SK-N-SH (cell line): Measurements from ENCODE around the gene PLCB1. TPM values are rescaled to one million over a fixed set of nuclear protein-coding genes. Genes with fewer than 3 reads are reported as not detected.

Experiments used
- CTCF ChIA-PET: fragments of 300-600, 350-600 bp; formaldehyde crosslinking; extraction: SDS; loops from one replicate; lab custom pipeline; 2021; lab: Yijun Ruan, JAX
- POLR2A ChIA-PET: fragments of 350-600 bp; sonication (Branson Sonifier 250); formaldehyde crosslinking; extraction: SDS; loops from one replicate; lab custom pipeline; 2020; ENCODE audit warnings: antibody characterized with exemption, inconsistent platforms; lab: Yijun Ruan, JAX
- DNase-seq: peaks from one replicate; pipeline ENCODE4 v3.0.0; 2012
- H2AFZ ChIP-seq: fragments of 200-600 bp; sonication (generic); 2 replicates; pipeline ENCODE4 v1.8.1; 2016; ENCODE audit warnings: antibody characterized with exemption, mild to moderate bottlenecking, low read depth
- H3F3A ChIP-seq: fragments of 200-600 bp; sonication (generic); replicated peaks from 2 replicates; pipeline ENCODE3; 2016; ENCODE audit warnings: antibody characterized with exemption, mild to moderate bottlenecking; ENCODE audit not compliant: insufficient read depth
- H3K27ac ChIP-seq, 2 experiments: fragments of 200-500 bp in 1 of 2; fragments of 200-600 bp in 1 of 2; sonication (Bioruptor generic) in 1 of 2; sonication (generic), shearing (Covaris generic) in 1 of 2; 2 replicates each; pipeline versions ENCODE4 v1.5.1 to v1.6.1; 2014 to 2016; ENCODE audit warnings: low read depth in 2 of 2, inconsistent platforms in 1 of 2, low read length in 1 of 2, mild to moderate bottlenecking in 1 of 2, mixed read lengths in 1 of 2
- H3K27me3 ChIP-seq: fragments of 200-600 bp; sonication (generic), shearing (Covaris generic); 2 replicates; pipeline ENCODE4 v1.6.1; 2016; ENCODE audit warnings: mixed run types; ENCODE audit not compliant: insufficient read depth
- H3K36me3 ChIP-seq, 2 experiments: fragments of 200-500 bp in 1 of 2; fragments of 200-600 bp in 1 of 2; sonication (Bioruptor generic) in 1 of 2; sonication (generic) in 1 of 2; replicated peaks in 1 of 2; 2 replicates each; pipeline versions ENCODE3 to v1.5.1; 2014 to 2016; ENCODE audit warnings: low read length in 1 of 2, mild to moderate bottlenecking in 1 of 2; ENCODE audit not compliant: insufficient read depth in 2 of 2, control insufficient read depth in 1 of 2
- H3K4me1 ChIP-seq, 2 experiments: fragments of 200-500 bp in 1 of 2; fragments of 200-600 bp in 1 of 2; sonication (Bioruptor generic) in 1 of 2; sonication (generic), shearing (Covaris generic) in 1 of 2; 2 replicates each; pipeline versions ENCODE4 v1.5.1 to v1.6.1; 2014 to 2016; ENCODE audit warnings: low read depth in 1 of 2, low read length in 1 of 2, mixed run types in 1 of 2; ENCODE audit not compliant: insufficient read depth in 2 of 2, control insufficient read depth in 1 of 2
- H3K4me2 ChIP-seq: fragments of 200-600 bp; sonication (generic), shearing (Covaris generic); 2 replicates; pipeline ENCODE4 v1.6.1; 2017; ENCODE audit warnings: mixed run types
- H3K4me3 ChIP-seq, 2 experiments: fragments of 200-500 bp in 1 of 2; fragments of 200-600 bp in 1 of 2; sonication (Bioruptor generic) in 1 of 2; sonication (generic), shearing (Covaris generic) in 1 of 2; 2 replicates each; pipeline versions ENCODE4 v1.5.1 to v1.8.1; 2014 to 2016; ENCODE audit warnings: low read depth in 2 of 2, inconsistent platforms in 1 of 2, low read length in 1 of 2, mild to moderate bottlenecking in 1 of 2, mixed read lengths in 1 of 2, moderate library complexity in 1 of 2
- H3K79me2 ChIP-seq: fragments of 200-600 bp; sonication (generic); 2 replicates; pipeline ENCODE4 v1.8.1; 2017; ENCODE audit warnings: mild to moderate bottlenecking; ENCODE audit not compliant: insufficient read depth
- H3K9ac ChIP-seq: fragments of 200-600 bp; sonication (generic); 2 replicates; pipeline ENCODE4 v1.6.1; 2017; ENCODE audit warnings: mixed run types
- H3K9me2 ChIP-seq: fragments of 200-600 bp; sonication (generic); 2 replicates; pipeline ENCODE4 v1.6.1; 2017; ENCODE audit warnings: mixed run types
- H3K9me3 ChIP-seq: fragments of 200-600 bp; sonication (generic); 2 replicates; pipeline ENCODE4 v1.6.1; 2017; ENCODE audit warnings: mixed run types, mild to moderate bottlenecking, moderate library complexity
- H4K20me1 ChIP-seq: fragments of 200-600 bp; sonication (generic); 2 replicates; pipeline ENCODE4 v1.6.1; 2017; ENCODE audit warnings: mild to moderate bottlenecking, mixed run types; ENCODE audit not compliant: insufficient read depth
- EP300 ChIP-seq, 2 experiments: IDR thresholded peaks; 2 replicates each; pipeline versions ENCODE4 v1.4.0 to v1.6.1; 2012; ENCODE audit warnings: borderline replicate concordance in 1 of 2, low read depth in 1 of 2, low read length in 1 of 2
- FOSL2 ChIP-seq: IDR thresholded peaks from 2 replicates; pipeline ENCODE4 v1.4.0; 2012; ENCODE audit warnings: low read depth, mild to moderate bottlenecking, moderate library complexity, borderline replicate concordance
- FOXJ3 ChIP-seq: sonication (generic); formaldehyde crosslinking; IDR thresholded peaks from 2 replicates; pipeline ENCODE4 v1.5.1; 2020; ENCODE audit warnings: mild to moderate bottlenecking, missing genetic modification reagents
- GATA2 ChIP-seq: sonication (generic); formaldehyde crosslinking; IDR thresholded peaks from 2 replicates; pipeline ENCODE4 v1.5.0; 2020; ENCODE audit warnings: mild to moderate bottlenecking, missing genetic modification reagents
- MXI1 ChIP-seq: IDR thresholded peaks from 2 replicates; pipeline ENCODE4 v1.6.1; 2012; ENCODE audit warnings: mild to moderate bottlenecking, low read depth, low read length, improper control_type of control experiment
- SIN3A ChIP-seq: IDR thresholded peaks from 2 replicates; pipeline ENCODE4 v1.6.1; 2012; ENCODE audit warnings: low read depth, mild to moderate bottlenecking, low read length, moderate library complexity, borderline replicate concordance
- SMC3 ChIP-seq: IDR thresholded peaks from 2 replicates; pipeline ENCODE4 v1.6.1; 2012; ENCODE audit warnings: low read depth, low read length, improper control_type of control experiment
- TAF1 ChIP-seq: IDR thresholded peaks from 2 replicates; pipeline ENCODE4 v1.6.1; 2012; ENCODE audit warnings: low read depth, mild to moderate bottlenecking, low read length, moderate library complexity, borderline replicate concordance
- YY1 ChIP-seq: IDR thresholded peaks from 2 replicates; pipeline ENCODE4 v1.4.0; 2012; ENCODE audit warnings: low read depth, mild to moderate bottlenecking
- WGBS: methylation state at CpG from one replicate; pipeline ENCODE4 v1.1.6; 2017; ENCODE audit warnings: low lambda C conversion rate; 5-methylcytosine and 5-hydroxymethylcytosine counted together
- polyA plus RNA-seq, 3 experiments: library from polyadenylated mRNA; depleted of rRNA; stranded (reverse); fragments of >200 nt; gene quantifications; 2 replicates each; pipeline ENCODE4 v1.2.3, GENCODE V29; 2012
- TF ChIP-seq, protein P1 (sequence below): IDR thresholded peaks from 2 replicates; pipeline ENCODE4; 2012
- TF ChIP-seq, protein P2 (sequence below): IDR thresholded peaks from 2 replicates; pipeline ENCODE4 v1.4.0; 2012; ENCODE audit warnings: low read depth
- TF ChIP-seq, protein P3 (sequence below): fragments of 150-350 bp; IDR thresholded peaks from 2 replicates; pipeline ENCODE4 v1.6.1; 2016; ENCODE audit warnings: mild to moderate bottlenecking, low read depth, low read length
- TF ChIP-seq, protein P4 (sequence below): IDR thresholded peaks from 2 replicates; pipeline ENCODE4 v1.6.1; 2012; ENCODE audit warnings: mild to moderate bottlenecking, low read depth, low read length, moderate library complexity

Gene PLCB1
- polyA plus RNA-seq, 1 of the 3 experiments (the other 2 are of a cell fraction), result 10.5 TPM

DNA sequence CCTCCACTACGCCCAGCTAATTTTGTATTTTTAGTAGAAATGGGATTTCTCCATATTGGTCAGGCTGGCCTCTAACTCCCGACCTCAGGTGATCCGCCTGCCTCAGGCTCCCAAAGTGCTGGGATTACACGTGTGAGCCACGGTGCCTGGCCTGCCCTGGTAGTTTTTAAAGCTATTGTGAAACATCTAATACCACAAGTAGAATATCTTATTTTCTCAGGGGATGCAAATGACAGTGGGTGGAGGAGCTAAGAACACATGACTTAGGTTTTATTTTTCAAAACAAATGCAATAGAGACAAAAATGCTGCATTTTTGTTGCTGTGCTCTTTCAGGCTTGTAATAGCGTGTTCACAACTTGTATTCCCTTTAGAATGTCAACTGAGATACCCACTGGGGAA is 671.9 kb downstream of the PLCB1 start:
- no peak overlapping the region for H3K4me3 ChIP-seq
- H3K9me3 ChIP-seq, result no peaks in the 10 kb centered on the region
- peaks cover 4 to 6% of the 10 kb centered on the region in 2 experiments for H3K36me3 ChIP-seq
- DNase-seq, result no peak
- 94% methylated on average over 6 of the region's 6 CpGs for WGBS
- no peaks in the 10 kb centered on the region for H3K79me2 ChIP-seq
- no peak overlapping the region for H2AFZ ChIP-seq
- no peaks in the 10 kb centered on the region for H3K27me3 ChIP-seq
- ChIA-PET POLR2A (no interaction called here), CTCF (interaction anchor here (0.8 to 1.2 kb wide), 3 partner anchors 14 to 799 kb away, joined by 3 to 4 read pairs (median 3); no protein-coding TSS in a partner anchor)
- peaks cover 0 to 4% of the 10 kb centered on the region in 2 experiments; a peak in 2 of 4 replicates for H3K4me1 ChIP-seq
- H3K4me2 ChIP-seq, result no peak overlapping the region
- no peaks in the 10 kb centered on the region for H3F3A ChIP-seq
- no peak overlapping the region for H3K27ac ChIP-seq
- no peaks in the 10 kb centered on the region for H4K20me1 ChIP-seq
- TF ChIP-seq GATA2 (CRISPR knock-in tag), result no peak
- TF ChIP-seq TAF1, result no peak
- TF ChIP-seq SMC3, result no peak
- no peak for TF ChIP-seq FOSL2
- TF ChIP-seq, protein P1, sequence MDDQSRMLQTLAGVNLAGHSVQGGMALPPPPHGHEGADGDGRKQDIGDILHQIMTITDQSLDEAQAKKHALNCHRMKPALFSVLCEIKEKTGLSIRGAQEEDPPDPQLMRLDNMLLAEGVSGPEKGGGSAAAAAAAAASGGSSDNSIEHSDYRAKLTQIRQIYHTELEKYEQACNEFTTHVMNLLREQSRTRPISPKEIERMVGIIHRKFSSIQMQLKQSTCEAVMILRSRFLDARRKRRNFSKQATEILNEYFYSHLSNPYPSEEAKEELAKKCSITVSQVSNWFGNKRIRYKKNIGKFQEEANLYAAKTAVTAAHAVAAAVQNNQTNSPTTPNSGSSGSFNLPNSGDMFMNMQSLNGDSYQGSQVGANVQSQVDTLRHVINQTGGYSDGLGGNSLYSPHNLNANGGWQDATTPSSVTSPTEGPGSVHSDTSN, result no peak
- TF ChIP-seq YY1, result no peak
- TF ChIP-seq, protein P2, sequence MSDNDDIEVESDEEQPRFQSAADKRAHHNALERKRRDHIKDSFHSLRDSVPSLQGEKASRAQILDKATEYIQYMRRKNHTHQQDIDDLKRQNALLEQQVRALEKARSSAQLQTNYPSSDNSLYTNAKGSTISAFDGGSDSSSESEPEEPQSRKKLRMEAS, result no peak
- no peak for TF ChIP-seq MXI1
- TF ChIP-seq SIN3A, result no peak
- TF ChIP-seq, protein P3, sequence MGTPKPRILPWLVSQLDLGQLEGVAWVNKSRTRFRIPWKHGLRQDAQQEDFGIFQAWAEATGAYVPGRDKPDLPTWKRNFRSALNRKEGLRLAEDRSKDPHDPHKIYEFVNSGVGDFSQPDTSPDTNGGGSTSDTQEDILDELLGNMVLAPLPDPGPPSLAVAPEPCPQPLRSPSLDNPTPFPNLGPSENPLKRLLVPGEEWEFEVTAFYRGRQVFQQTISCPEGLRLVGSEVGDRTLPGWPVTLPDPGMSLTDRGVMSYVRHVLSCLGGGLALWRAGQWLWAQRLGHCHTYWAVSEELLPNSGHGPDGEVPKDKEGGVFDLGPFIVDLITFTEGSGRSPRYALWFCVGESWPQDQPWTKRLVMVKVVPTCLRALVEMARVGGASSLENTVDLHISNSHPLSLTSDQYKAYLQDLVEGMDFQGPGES, result no peak
- TF ChIP-seq EP300 (IDR thresholded peaks at IDR 0.05; ENCODE audit: borderline replicate concordance in 1 of 2, low read depth in 1 of 2, low read length in 1 of 2), result no peak
- TF ChIP-seq FOXJ3 (CRISPR knock-in tag), result no peak
- TF ChIP-seq, protein P4, sequence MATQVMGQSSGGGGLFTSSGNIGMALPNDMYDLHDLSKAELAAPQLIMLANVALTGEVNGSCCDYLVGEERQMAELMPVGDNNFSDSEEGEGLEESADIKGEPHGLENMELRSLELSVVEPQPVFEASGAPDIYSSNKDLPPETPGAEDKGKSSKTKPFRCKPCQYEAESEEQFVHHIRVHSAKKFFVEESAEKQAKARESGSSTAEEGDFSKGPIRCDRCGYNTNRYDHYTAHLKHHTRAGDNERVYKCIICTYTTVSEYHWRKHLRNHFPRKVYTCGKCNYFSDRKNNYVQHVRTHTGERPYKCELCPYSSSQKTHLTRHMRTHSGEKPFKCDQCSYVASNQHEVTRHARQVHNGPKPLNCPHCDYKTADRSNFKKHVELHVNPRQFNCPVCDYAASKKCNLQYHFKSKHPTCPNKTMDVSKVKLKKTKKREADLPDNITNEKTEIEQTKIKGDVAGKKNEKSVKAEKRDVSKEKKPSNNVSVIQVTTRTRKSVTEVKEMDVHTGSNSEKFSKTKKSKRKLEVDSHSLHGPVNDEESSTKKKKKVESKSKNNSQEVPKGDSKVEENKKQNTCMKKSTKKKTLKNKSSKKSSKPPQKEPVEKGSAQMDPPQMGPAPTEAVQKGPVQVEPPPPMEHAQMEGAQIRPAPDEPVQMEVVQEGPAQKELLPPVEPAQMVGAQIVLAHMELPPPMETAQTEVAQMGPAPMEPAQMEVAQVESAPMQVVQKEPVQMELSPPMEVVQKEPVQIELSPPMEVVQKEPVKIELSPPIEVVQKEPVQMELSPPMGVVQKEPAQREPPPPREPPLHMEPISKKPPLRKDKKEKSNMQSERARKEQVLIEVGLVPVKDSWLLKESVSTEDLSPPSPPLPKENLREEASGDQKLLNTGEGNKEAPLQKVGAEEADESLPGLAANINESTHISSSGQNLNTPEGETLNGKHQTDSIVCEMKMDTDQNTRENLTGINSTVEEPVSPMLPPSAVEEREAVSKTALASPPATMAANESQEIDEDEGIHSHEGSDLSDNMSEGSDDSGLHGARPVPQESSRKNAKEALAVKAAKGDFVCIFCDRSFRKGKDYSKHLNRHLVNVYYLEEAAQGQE, result no peak
- no peaks in the 10 kb centered on the region for H3K9me2 ChIP-seq
- no peak overlapping the region for H3K9ac ChIP-seq
